Stomach smooth muscle (tissue), 2 donors: Measurements from ENCODE around the gene PARD6B.
"Not testable (repeated sequence)": the region's sequence is repeated elsewhere in the genome, so short reads cannot be mapped to it uniquely, and the experiment has no call there.

Experiments used
- H3K27ac ChIP-seq: one replicate; pipeline ENCODE4 v1.7.0; 2013; ENCODE audit warnings: mild to moderate bottlenecking, low read length, inconsistent platforms
- H3K27me3 ChIP-seq, 2 donors: one replicate each; pipeline ENCODE4 v1.7.0; 2013; ENCODE audit warnings: low read length in 2 of 2; ENCODE audit not compliant: insufficient read depth in 2 of 2, control insufficient read depth in 1 of 2
- H3K36me3 ChIP-seq, 2 donors: one replicate each; pipeline ENCODE4 v1.7.0; 2013; ENCODE audit warnings: low read length in 2 of 2; ENCODE audit not compliant: control insufficient read depth in 2 of 2, insufficient read depth in 2 of 2
- H3K4me1 ChIP-seq: one replicate; pipeline ENCODE4 v1.7.0; 2013; ENCODE audit warnings: low read length; ENCODE audit not compliant: control insufficient read depth, insufficient read depth
- H3K4me3 ChIP-seq, 2 donors: one replicate each; pipeline ENCODE4 v1.7.0; 2013; ENCODE audit warnings: low read length in 2 of 2
- H3K9ac ChIP-seq, 2 donors: one replicate each; pipeline ENCODE4 v1.7.0; 2013; ENCODE audit warnings: low read length in 2 of 2, mild to moderate bottlenecking in 1 of 2
- H3K9me3 ChIP-seq, 2 donors: one replicate each; pipeline ENCODE4 v1.7.0; 2013; ENCODE audit warnings: low read length in 2 of 2; ENCODE audit not compliant: control insufficient read depth in 2 of 2
- donor health status: healthy.
- donor health status: Pancreatic carcinoma.

PARD6B gene

GRCh38 chr20:50754420-50754819, 23.0 kb downstream of the PARD6B start:
- no peak overlapping the region for H3K27ac ChIP-seq
- H3K9ac ChIP-seq: no peak overlapping the region
- no peaks in the 10 kb centered on the region for H3K4me1 ChIP-seq
- H3K9me3 ChIP-seq: no peaks in the 10 kb centered on the region
- H3K27me3 ChIP-seq: no peaks in the 10 kb centered on the region
- H3K36me3 ChIP-seq: no peaks in the 10 kb centered on the region
- no peak overlapping the region for H3K4me3 ChIP-seq

- Histone ChIP-seq H3K9me3 (no peaks in the 10 kb centered on the region), H3K36me3 (no peaks in the 10 kb centered on the region), H3K9ac (no peak overlapping the region), H3K4me3 (no peak overlapping the region), H3K4me1 (peaks cover 2% of the 10 kb centered on the region), H3K27ac (no peak overlapping the region), H3K27me3 (no peaks in the 10 kb centered on the region)
Observed at GRCh38 chr20:50756447-50756846, 25.1 kb downstream of the PARD6B start.

GRCh38 chr20:50758469-50758868, 27.1 kb downstream of the PARD6B start:
- H3K9ac ChIP-seq: no peak overlapping the region
- no peaks in the 10 kb centered on the region for H3K36me3 ChIP-seq
- H3K27ac ChIP-seq: no peak overlapping the region
- no peaks in the 10 kb centered on the region for H3K9me3 ChIP-seq
- H3K4me3 ChIP-seq: no peak overlapping the region
- no peaks in the 10 kb centered on the region for H3K27me3 ChIP-seq
- H3K4me1 ChIP-seq: peaks cover 22% of the 10 kb centered on the region

GRCh38 chr20:50758992-50759391, 27.6 kb downstream of the PARD6B start:
- Histone ChIP-seq H3K4me1 (peaks cover 23% of the 10 kb centered on the region), H3K9ac (no peak overlapping the region), H3K27me3 (no peaks in the 10 kb centered on the region), H3K9me3 (no peaks in the 10 kb centered on the region), H3K27ac (no peak overlapping the region), H3K36me3 (no peaks in the 10 kb centered on the region), H3K4me3 (no peak overlapping the region)

GRCh38 chr20:50759678-50760077, 28.3 kb downstream of the PARD6B start:
- no peak overlapping the region for H3K9ac ChIP-seq
- H3K4me1 ChIP-seq: peaks cover 23% of the 10 kb centered on the region
- no peaks in the 10 kb centered on the region for H3K27me3 ChIP-seq
- no peaks in the 10 kb centered on the region for H3K9me3 ChIP-seq
- no peaks in the 10 kb centered on the region for H3K36me3 ChIP-seq
- no peak overlapping the region for H3K27ac ChIP-seq
- no peak overlapping the region for H3K4me3 ChIP-seq

GRCh38 chr20:50762045-50762422, 30.7 kb downstream of the PARD6B start:
- H3K27me3 ChIP-seq: no peaks in the 10 kb centered on the region
- H3K27ac ChIP-seq: peak overlapping the region; percentile 42
- no peaks in the 10 kb centered on the region for H3K36me3 ChIP-seq
- H3K9me3 ChIP-seq: no peaks in the 10 kb centered on the region
- H3K4me1 ChIP-seq: peaks cover 23% of the 10 kb centered on the region
- H3K4me3 ChIP-seq: no peak overlapping the region
- no peak overlapping the region for H3K9ac ChIP-seq

- Histone ChIP-seq H3K9ac (no peak overlapping the region), H3K9me3 (no peaks in the 10 kb centered on the region), H3K4me1 (peaks cover 23% of the 10 kb centered on the region), H3K36me3 (no peaks in the 10 kb centered on the region), H3K27me3 (no peaks in the 10 kb centered on the region), H3K27ac (peak overlapping the region; percentile 42), H3K4me3 (no peak overlapping the region)
Observed at GRCh38 chr20:50762435-50763220, 31.2 kb downstream of the PARD6B start.

- peaks cover 23% of the 10 kb centered on the region for H3K4me1 ChIP-seq
- not testable (repeated sequence) for H3K36me3 ChIP-seq, H3K9ac ChIP-seq, H3K9me3 ChIP-seq, H3K27ac ChIP-seq, H3K4me3 ChIP-seq, H3K27me3 ChIP-seq
Observed at GRCh38 chr20:50763550-50764458, 32.4 kb downstream of the PARD6B start.

- not testable (repeated sequence) for H3K9ac ChIP-seq, H3K27ac ChIP-seq, H3K9me3 ChIP-seq, H3K36me3 ChIP-seq, H3K4me3 ChIP-seq, H3K27me3 ChIP-seq
- peaks cover 23% of the 10 kb centered on the region for H3K4me1 ChIP-seq
Observed at GRCh38 chr20:50765251-50765650, 33.9 kb downstream of the PARD6B start.

- Histone ChIP-seq H3K27ac (no peak overlapping the region), H3K9me3 (no peaks in the 10 kb centered on the region), H3K9ac (no peak overlapping the region), H3K4me3 (no peak overlapping the region), H3K4me1 (peaks cover 23% of the 10 kb centered on the region), H3K27me3 (no peaks in the 10 kb centered on the region), H3K36me3 (no peaks in the 10 kb centered on the region)
Observed at GRCh38 chr20:50765674-50766073, 34.3 kb downstream of the PARD6B start.
